CD4-positive, CD25-positive, alpha-beta regulatory T cell (primary cell): ENCODE data around the gene MAPK1IP1L. TPM values are rescaled to one million over a fixed set of nuclear protein-coding genes. Genes with fewer than 3 reads are reported as not detected.
"Not testable (repeated sequence)": the region's sequence is repeated elsewhere in the genome, so short reads cannot be mapped to it uniquely, and the experiment has no call there.

Source experiments
- ATAC-seq, 2 donors: fragments of 150-1000 bp; cut with Tn5 transposase; one replicate each; pipeline ENCODE4 v1.10.0; 2021; ENCODE audit warnings: low read depth in 2 of 2, moderate number of reproducible peaks in 2 of 2, moderate library complexity in 1 of 2
- DNase-seq, 3 donors: peaks; one replicate each; pipeline versions ENCODE4 v3.0.0 to v3.0.0-alpha.2; 2012 to 2022; ENCODE audit warnings: mixed read lengths in 1 of 3
- H3K27ac ChIP-seq: one replicate; pipeline ENCODE4 v1.7.0; 2013; ENCODE audit warnings: mild to moderate bottlenecking, low read length; ENCODE audit not compliant: insufficient read depth, poor library complexity, severe bottlenecking
- H3K27me3 ChIP-seq: one replicate; pipeline ENCODE4 v1.7.0; 2013; ENCODE audit warnings: low read length; ENCODE audit not compliant: control insufficient read depth, insufficient read depth
- H3K36me3 ChIP-seq: one replicate; pipeline ENCODE4 v1.7.0; 2013; ENCODE audit warnings: mild to moderate bottlenecking, low read length, moderate library complexity; ENCODE audit not compliant: control insufficient read depth, insufficient read depth
- H3K4me1 ChIP-seq: 2 replicates; pipeline ENCODE4 v1.7.0; 2013; ENCODE audit warnings: mild to moderate bottlenecking, low read length; ENCODE audit not compliant: insufficient read depth, control insufficient read depth, poor library complexity, severe bottlenecking
- H3K4me3 ChIP-seq: one replicate; pipeline ENCODE4 v1.7.0; 2013; ENCODE audit warnings: low read depth, mild to moderate bottlenecking, low read length, moderate library complexity
- H3K9me3 ChIP-seq, 2 experiments: 1 replicate in 1 of 2; 2 replicates in 1 of 2; pipeline ENCODE4 v1.7.0; 2013; ENCODE audit warnings: low read length in 2 of 2, mild to moderate bottlenecking in 1 of 2, moderate library complexity in 1 of 2; ENCODE audit not compliant: control insufficient read depth in 2 of 2
- H3K27ac Mint-ChIP-seq, 3 donors: one replicate each; pipeline ENCODE4 v1.8.0; 2020 to 2022; ENCODE audit warnings: mild to moderate bottlenecking in 3 of 3, mixed read lengths in 3 of 3, moderate library complexity in 2 of 3
- H3K27me3 Mint-ChIP-seq: one replicate; pipeline ENCODE4 v1.8.0; 2022; ENCODE audit warnings: mild to moderate bottlenecking, mixed read lengths
- H3K36me3 Mint-ChIP-seq: one replicate; pipeline ENCODE4 v1.8.0; 2020; ENCODE audit warnings: mixed read lengths
- H3K4me1 Mint-ChIP-seq, 4 donors: one replicate each; pipeline ENCODE4 v1.8.0; 2020 to 2022; ENCODE audit warnings: mixed read lengths in 4 of 4, mild to moderate bottlenecking in 1 of 4
- H3K4me3 Mint-ChIP-seq, 4 donors: one replicate each; pipeline ENCODE4 v1.8.0; 2020 to 2022; ENCODE audit warnings: mild to moderate bottlenecking in 4 of 4, mixed read lengths in 4 of 4, moderate library complexity in 3 of 4
- H3K9me3 Mint-ChIP-seq, 7 donors: one replicate each; pipeline ENCODE4 v1.8.0; 2020 to 2022; ENCODE audit warnings: mixed read lengths in 7 of 7, mild to moderate bottlenecking in 3 of 7, moderate library complexity in 2 of 7
- polyA plus RNA-seq, 4 donors: library from polyadenylated mRNA; unstranded; fragments of 300-500 nt; fragmentation: Illumina TruSeq; gene quantifications; one replicate each; pipeline ENCODE4 v1.2.3, GENCODE V29; 2021
- total RNA-seq: library from RNA; stranded (reverse); gene quantifications from one replicate; pipeline ENCODE4 v1.2.3, GENCODE V29; 2022

The MAPK1IP1L gene
- total RNA-seq, result 193 TPM
- 100 to 1,000 TPM in 2 of 4 donors, 10 to 100 TPM in 2; 97.1 to 129 (median 101) TPM for polyA plus RNA-seq

GRCh38 chr14:55051423-55052268 lies at the start of gene MAPK1IP1L:
Gene MAPK1IP1L (plus strand): TSS chr14:55051647. CDS start chr14:55061684, 10,037 bp downstream.
- H3K4me1 Mint-ChIP-seq, result peaks cover 20 to 50% (median 40%) of the 10 kb centered on the region in 4 donors

DNA sequence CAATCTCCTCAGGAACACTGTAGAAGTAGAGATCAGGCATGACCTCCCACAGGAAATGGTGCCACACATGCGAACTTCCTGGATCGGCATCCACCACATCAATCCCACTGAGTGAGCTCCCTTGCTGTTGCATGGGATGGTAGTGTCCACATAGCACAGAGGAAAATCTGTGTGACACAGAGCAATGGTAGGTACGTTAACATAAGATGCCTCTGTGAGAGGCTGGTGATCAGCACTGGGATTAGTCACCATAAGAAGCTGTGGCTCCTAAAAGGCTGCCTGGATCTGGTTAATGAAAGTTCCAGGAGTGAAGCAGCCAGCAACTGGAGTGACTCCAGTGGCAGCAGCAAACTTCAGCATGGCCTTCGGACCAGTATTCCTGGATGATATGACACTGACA lies 46.4 kb upstream of the MAPK1IP1L start:
- no peaks in the 10 kb centered on the region for H3K9me3 Mint-ChIP-seq
- DNase-seq, result no peak
- Histone ChIP-seq H3K27ac (no peak overlapping the region), H3K4me3 (no peak overlapping the region), H3K27me3 (no peaks in the 10 kb centered on the region), H3K4me1 (no peaks in the 10 kb centered on the region), H3K36me3 (peaks cover 4% of the 10 kb centered on the region), H3K9me3 (no peaks in the 10 kb centered on the region)
- no peaks in the 10 kb centered on the region for H3K27me3 Mint-ChIP-seq
- H3K4me3 Mint-ChIP-seq, result no peak overlapping the region
- H3K4me1 Mint-ChIP-seq, result peaks cover 0 to 3% (median 0%) of the 10 kb centered on the region in 4 donors
- no peak for ATAC-seq
- H3K36me3 Mint-ChIP-seq, result peaks cover 22% of the 10 kb centered on the region
- H3K27ac Mint-ChIP-seq, result peak overlapping the region in 1 of 3 donors; percentile 72

More at GRCh38 chr14:55051423-55052268, at the start of gene MAPK1IP1L:
- Mint-ChIP-seq H3K36me3 (peaks cover 14% of the 10 kb centered on the region), H3K9me3 (peaks cover 0 to 1% (median 0%) of the 10 kb centered on the region in 7 donors), H3K27ac (peak within 1 kb of the TSS; percentile 94 to 99 (median 96)), H3K4me3 (peak within 1 kb of the TSS; percentile 90 to 99 (median 94)), H3K27me3 (peaks cover 5% of the 10 kb centered on the region)
- Histone ChIP-seq H3K4me3 (peak within 1 kb of the TSS; percentile 99), H3K9me3 (no peaks in the 10 kb centered on the region), H3K4me1 (peaks cover 41% of the 10 kb centered on the region), H3K36me3 (peaks cover 12% of the 10 kb centered on the region), H3K27ac (peak within 1 kb of the TSS; percentile 100), H3K27me3 (no peaks in the 10 kb centered on the region)
- DNase-seq (peak; percentile 85 to 92 (median 91)), ATAC-seq (peak; percentile 97 to 98)

- Mint-ChIP-seq H3K27ac (no peak overlapping the region), H3K27me3 (no peaks in the 10 kb centered on the region), H3K9me3 (peaks cover 0 to 2% (median 0%) of the 10 kb centered on the region in 7 donors), H3K36me3 (peaks cover 11% of the 10 kb centered on the region), H3K4me3 (no peak overlapping the region), H3K4me1 (peaks cover 1 to 10% (median 5%) of the 10 kb centered on the region in 4 donors)
- H3K4me1 ChIP-seq, result no peaks in the 10 kb centered on the region
- H3K9me3 ChIP-seq, result no peaks in the 10 kb centered on the region
- no peaks in the 10 kb centered on the region for H3K27me3 ChIP-seq
- H3K4me3 ChIP-seq, result no peak overlapping the region
- DNase-seq (no peak), ATAC-seq (no peak)
- no peaks in the 10 kb centered on the region for H3K36me3 ChIP-seq
- H3K27ac ChIP-seq, result no peak overlapping the region
These were observed 36.4 kb upstream of the MAPK1IP1L start for GRCh38 chr14:55015006-55015405.

- Mint-ChIP-seq H3K4me3 (no peak overlapping the region), H3K27me3 (no peaks in the 10 kb centered on the region), H3K9me3 (no peaks in the 10 kb centered on the region), H3K4me1 (peaks cover 14 to 25% (median 15%) of the 10 kb centered on the region in 4 donors), H3K27ac (peak overlapping the region; percentile 42 to 79 (median 48)), H3K36me3 (peaks cover 8% of the 10 kb centered on the region)
- peaks cover 3% of the 10 kb centered on the region for H3K4me1 ChIP-seq
- ATAC-seq, result no peak
- no peak overlapping the region for H3K27ac ChIP-seq
- DNase-seq, result peak in 1 of 3 donors; percentile 18
- H3K9me3 ChIP-seq, result no peaks in the 10 kb centered on the region
- H3K4me3 ChIP-seq, result no peak overlapping the region
- no peaks in the 10 kb centered on the region for H3K27me3 ChIP-seq
- no peaks in the 10 kb centered on the region for H3K36me3 ChIP-seq
These were observed 31.4 kb upstream of the MAPK1IP1L start for GRCh38 chr14:55019968-55020554.

DNA sequence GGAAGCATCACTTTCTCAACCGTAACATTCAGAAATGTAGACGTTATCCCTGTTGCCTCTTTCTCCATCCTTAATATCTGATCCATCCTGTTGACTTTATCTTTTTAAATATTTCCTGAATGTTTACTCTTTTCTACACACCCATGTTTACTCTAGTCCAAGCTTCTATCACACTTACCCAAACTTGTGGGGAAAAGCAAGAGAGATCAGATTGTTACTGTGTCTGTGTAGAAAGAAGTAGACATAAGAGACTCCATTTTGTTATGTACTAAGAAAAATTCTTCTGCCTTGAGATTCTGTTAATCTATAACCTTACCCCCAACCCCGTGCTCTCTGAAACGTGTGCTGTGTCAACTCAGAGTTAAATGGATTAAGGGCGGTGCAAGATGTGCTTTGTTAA lies 27.1 kb upstream of the MAPK1IP1L start:
- not testable (repeated sequence) for H3K27me3 ChIP-seq, H3K36me3 ChIP-seq, H3K27ac ChIP-seq, H3K9me3 ChIP-seq, H3K27me3 Mint-ChIP-seq, DNase-seq, H3K4me3 ChIP-seq, H3K9me3 Mint-ChIP-seq, H3K27ac Mint-ChIP-seq, H3K36me3 Mint-ChIP-seq, ATAC-seq
- H3K4me1 ChIP-seq, result peaks cover 26% of the 10 kb centered on the region
- Mint-ChIP-seq H3K4me3 (peak overlapping the region in 1 of 4 donors; percentile 51), H3K4me1 (peaks cover 39 to 58% (median 47%) of the 10 kb centered on the region in 4 donors)

- no peaks in the 10 kb centered on the region for H3K27me3 ChIP-seq
- Mint-ChIP-seq H3K9me3 (peaks cover 0 to 2% (median 0%) of the 10 kb centered on the region in 7 donors), H3K27me3 (no peaks in the 10 kb centered on the region), H3K4me3 (peak overlapping the region; percentile 89 to 99 (median 90)), H3K27ac (peak overlapping the region in 2 of 3 donors; percentile 88), H3K36me3 (no peaks in the 10 kb centered on the region), H3K4me1 (peaks cover 38 to 56% (median 48%) of the 10 kb centered on the region in 4 donors)
- no peak for DNase-seq
- H3K4me3 ChIP-seq, result peak overlapping the region; percentile 93
- H3K36me3 ChIP-seq, result no peaks in the 10 kb centered on the region
- ATAC-seq, result no peak
- peaks cover 35% of the 10 kb centered on the region for H3K4me1 ChIP-seq
- H3K27ac ChIP-seq, result peak overlapping the region; percentile 90
- H3K9me3 ChIP-seq, result no peaks in the 10 kb centered on the region
These were observed 25.5 kb upstream of the MAPK1IP1L start for GRCh38 chr14:55025948-55026347.

DNA sequence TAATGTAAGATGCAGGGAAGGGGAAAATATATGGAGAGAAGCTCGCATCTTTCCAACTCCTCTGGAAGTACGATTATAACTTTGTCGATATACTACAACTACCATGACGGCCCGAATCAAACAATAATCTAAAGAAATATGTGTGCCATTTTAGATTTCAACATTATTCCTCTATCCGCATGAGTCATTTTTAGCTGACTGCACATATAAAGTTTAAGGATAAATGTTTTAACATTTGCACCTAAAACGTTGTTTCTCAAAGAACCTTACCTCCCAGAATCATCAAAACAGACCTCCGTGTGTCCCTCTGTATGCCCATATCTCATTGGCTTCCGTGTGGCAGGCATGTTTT lies 25.0 kb upstream of the MAPK1IP1L start:
- ATAC-seq (no peak), DNase-seq (no peak)
- H3K27ac ChIP-seq, result peak overlapping the region; percentile 90
- H3K4me1 ChIP-seq, result peaks cover 35% of the 10 kb centered on the region
- H3K9me3 Mint-ChIP-seq, result peaks cover 0 to 2% (median 0%) of the 10 kb centered on the region in 7 donors
- no peaks in the 10 kb centered on the region for H3K27me3 ChIP-seq
- H3K27ac Mint-ChIP-seq, result peak overlapping the region; percentile 88
- no peaks in the 10 kb centered on the region for H3K9me3 ChIP-seq
- H3K4me3 ChIP-seq, result peak overlapping the region; percentile 93
- H3K36me3 ChIP-seq, result no peaks in the 10 kb centered on the region
- H3K27me3 Mint-ChIP-seq, result no peaks in the 10 kb centered on the region
- peaks cover 2% of the 10 kb centered on the region for H3K36me3 Mint-ChIP-seq
- peak overlapping the region; percentile 89 to 99 (median 90) for H3K4me3 Mint-ChIP-seq
- H3K4me1 Mint-ChIP-seq, result peaks cover 38 to 58% (median 48%) of the 10 kb centered on the region in 4 donors
